GM12872 (cell line): Measurements from ENCODE around the gene GPR151.

Experiments used
- TF ChIP-seq, protein P1 (sequence below): IDR thresholded peaks from 3 replicates; pipeline ENCODE4 v1.5.1; 2011; ENCODE audit warnings: low read depth, mild to moderate bottlenecking, low read length, moderate library complexity; ENCODE audit not compliant: insufficient read depth

The GPR151 gene

DNA sequence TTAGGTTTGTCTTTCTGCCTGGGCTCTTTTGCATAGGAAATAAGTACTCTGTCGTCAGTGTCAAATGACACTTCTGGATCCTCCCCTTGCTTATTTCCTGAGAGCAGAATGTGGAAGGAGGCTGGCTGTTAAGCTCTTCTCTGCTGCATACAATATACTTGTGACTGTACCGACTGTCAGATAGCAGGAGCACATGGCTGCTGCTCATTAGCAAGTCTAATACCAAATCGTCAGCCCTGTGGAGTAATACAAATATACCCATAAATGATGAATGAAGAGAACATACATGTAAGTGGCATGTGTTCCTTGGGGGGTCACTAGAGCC, at the start of gene GPR151:
GPR151 (minus strand) TSS at position 40 of the 325 bp plus-strand sequence. CDS start 77 bp downstream, outside the sequence.
- TF ChIP-seq, protein P1, sequence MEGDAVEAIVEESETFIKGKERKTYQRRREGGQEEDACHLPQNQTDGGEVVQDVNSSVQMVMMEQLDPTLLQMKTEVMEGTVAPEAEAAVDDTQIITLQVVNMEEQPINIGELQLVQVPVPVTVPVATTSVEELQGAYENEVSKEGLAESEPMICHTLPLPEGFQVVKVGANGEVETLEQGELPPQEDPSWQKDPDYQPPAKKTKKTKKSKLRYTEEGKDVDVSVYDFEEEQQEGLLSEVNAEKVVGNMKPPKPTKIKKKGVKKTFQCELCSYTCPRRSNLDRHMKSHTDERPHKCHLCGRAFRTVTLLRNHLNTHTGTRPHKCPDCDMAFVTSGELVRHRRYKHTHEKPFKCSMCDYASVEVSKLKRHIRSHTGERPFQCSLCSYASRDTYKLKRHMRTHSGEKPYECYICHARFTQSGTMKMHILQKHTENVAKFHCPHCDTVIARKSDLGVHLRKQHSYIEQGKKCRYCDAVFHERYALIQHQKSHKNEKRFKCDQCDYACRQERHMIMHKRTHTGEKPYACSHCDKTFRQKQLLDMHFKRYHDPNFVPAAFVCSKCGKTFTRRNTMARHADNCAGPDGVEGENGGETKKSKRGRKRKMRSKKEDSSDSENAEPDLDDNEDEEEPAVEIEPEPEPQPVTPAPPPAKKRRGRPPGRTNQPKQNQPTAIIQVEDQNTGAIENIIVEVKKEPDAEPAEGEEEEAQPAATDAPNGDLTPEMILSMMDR, result no peak

DNA sequence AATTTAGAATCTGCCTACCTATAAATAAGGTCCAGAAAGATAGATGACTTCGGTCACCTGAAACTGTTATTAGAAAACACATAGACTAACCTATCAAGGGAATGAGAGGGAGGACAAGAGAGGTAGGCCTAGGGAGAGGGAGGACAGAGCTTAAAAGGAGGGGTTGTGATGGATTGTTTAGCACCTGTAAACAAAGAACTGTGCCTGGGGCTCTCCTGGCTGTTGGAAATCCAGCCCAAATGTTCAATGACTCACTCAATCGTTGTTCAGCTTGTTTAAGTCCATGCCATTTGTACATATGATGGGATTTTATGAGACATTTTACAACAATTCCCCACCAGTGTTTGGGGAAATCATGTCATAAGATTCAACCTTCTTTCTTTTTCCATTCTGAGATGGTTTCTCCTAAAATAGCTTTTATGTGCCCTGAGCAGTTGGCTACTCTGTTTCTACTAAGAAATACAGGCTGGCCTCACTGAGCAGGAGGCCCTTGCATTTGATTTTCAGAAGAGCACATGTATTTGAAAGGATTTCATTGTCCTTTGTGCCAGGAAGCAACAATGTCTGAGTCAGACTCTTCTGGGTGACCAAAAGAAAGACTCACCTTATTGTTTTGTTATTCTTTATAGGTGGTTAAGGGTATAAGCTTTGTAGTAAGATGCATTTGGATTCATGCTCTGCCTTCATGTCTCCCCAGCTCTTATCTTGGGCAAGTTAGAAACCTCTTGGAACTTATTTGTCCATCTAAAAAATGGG, 48.2 kb upstream of the GPR151 start:
- TF ChIP-seq, protein P1, result no peak

DNA sequence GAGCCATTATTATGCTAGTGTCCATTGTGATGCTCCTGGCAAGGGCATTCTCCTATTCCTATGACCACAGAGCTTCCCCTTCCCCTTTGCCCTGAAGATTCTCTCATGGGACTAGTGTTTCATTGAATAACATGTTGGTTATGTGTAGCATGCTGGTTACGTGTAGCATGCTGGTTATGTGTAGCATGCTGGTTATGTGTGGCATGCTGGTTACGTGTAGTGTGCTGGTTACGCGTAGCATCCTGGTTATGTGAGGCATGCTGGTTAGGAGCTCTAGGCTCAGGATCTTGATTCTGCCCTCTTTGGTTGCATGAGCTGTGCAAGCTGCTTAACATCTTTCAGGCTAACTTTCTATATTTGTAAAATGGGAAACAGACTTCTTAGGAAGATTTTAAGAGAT, 46.5 kb upstream of the GPR151 start:
- TF ChIP-seq, protein P1, result no peak

DNA sequence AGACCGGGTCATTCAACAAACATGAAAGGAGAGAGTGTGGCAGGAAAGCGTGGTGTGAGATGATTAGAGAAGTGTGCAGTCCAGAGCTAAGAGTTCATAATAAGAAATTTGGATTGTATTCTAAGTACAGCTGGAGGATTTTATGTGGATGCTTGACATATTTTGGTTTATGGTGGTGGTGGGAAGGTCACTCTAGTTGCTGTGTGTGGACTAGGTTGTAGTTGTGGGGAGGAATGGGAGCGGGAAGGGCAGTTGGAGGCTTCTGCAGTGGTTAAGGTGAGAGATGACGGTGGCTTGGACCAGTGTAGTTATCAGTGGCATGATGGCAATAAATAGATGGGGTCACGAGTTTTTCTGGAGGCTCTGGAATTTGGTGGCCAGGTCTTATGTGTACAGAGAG, 45.7 kb upstream of the GPR151 start:
- TF ChIP-seq, protein P1, result no peak

DNA sequence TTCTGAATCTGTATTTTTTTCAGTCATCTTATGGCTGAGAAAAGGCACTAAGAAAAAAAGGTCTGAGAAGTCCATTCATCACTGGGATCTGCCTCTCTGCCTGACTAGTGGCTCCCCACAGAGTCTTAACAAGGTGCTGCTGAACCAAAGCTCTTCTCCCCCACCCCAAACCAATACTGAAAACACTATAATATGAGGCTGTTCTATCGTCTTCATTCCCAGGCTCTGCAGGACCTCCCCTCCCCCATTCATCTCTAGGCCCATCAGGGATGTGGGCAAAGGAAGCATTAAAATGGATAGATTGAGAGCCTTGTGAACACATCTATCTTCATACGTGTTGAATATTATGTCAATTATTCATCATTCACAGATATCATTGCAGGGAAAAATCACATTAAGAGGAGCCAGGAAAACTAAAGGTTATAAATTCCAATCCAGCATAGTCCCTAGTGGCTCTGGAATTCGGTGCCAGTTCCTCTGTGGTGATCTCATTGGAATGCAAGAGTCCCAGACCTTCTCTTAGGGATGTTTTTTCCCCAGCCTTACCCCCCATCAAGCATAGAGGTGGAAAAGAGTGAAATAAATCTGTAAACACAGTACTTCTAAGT, 44.3 kb upstream of the GPR151 start:
- TF ChIP-seq, protein P1, result no peak

DNA sequence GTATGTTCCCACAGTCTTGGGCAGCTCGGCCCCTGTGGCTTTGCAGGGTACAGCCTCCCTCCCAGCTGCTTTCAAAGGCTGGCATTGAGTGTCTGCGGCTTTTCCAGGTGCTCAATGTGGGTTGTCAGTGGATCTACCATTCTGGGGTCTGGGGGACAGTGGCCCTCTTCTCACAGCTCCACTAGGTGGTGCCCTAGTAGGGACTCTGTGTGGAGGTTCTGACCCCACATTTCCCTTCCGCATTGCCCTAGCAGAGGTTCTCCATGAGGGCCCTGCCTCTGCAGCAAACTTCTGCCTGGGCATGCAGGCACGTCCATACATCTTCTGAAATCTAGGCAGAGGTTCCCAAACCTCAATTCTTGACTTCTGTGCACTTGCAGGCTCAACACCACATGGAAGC, 40.9 kb upstream of the GPR151 start:
- TF ChIP-seq, protein P1, result peak; percentile 32; the same call in 2 of the 3 replicates

DNA sequence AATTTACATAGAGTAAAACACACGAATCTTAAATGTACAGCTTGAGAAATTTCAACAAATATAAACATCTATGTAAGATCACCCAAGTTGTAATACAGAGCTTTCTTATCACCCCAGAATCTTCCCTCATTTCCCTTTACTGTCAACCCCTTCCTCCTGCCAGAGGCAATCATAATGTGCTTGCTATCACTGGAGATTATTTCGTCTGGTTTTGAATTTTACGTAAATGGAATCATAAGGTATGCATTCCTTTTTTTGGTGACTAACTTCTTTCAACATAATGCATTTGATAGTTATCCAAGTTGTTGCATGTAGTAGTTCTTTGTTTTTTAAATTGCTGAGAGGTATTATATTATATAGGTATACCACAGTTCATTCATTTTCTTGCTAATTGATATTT, 37.5 kb upstream of the GPR151 start:
- TF ChIP-seq, protein P1, result no peak
